ENCODE measurements around the gene SESTD1. TPM values are rescaled to one million over a fixed set of nuclear protein-coding genes. Genes with fewer than 3 reads are reported as not detected.
"Not testable (repeated sequence)": the region's sequence is repeated elsewhere in the genome, so short reads cannot be mapped to it uniquely, and the experiment has no call there.

SESTD1 gene
- total RNA-seq, 1 donor from 2014 or later: 92.4 TPM

DNA sequence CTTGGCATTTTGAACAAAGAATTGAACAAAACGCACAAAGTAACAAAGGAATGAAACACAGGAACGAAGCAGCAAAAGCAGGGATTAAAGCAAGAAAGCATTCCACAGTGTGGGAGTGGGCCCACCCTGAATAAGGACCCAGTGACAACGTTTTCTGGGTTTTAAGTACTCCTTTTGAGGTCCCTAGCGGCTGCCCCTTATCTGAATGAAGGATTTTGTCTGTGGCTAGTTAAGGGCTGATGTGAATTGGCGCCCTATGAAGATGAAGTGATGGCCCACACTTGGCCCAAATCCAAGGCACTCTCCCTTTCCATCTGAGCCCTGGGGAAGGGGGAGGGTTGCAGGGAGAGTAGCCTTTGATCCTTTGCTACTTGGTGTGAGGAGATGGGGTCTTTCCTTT is 206.9 kb downstream of the SESTD1 start:
- Mint-ChIP-seq H3K4me3 (ENCODE audit: unreplicated experiment) (no peak overlapping the region), H3K36me3 (ENCODE audit: low read depth, unreplicated experiment) (no peaks in the 10 kb centered on the region), H3K4me1 (ENCODE audit: unreplicated experiment) (peaks cover 5% of the 10 kb centered on the region), H3K9me3 (ENCODE audit: unreplicated experiment) (no peaks in the 10 kb centered on the region), H3K27me3 (ENCODE audit: unreplicated experiment) (peaks cover 2% of the 10 kb centered on the region), H3K27ac (ENCODE audit: unreplicated experiment) (no peak overlapping the region)
- no peak for DNase-seq (ENCODE audit: low spot score)
- TF ChIP-seq, protein P1, sequence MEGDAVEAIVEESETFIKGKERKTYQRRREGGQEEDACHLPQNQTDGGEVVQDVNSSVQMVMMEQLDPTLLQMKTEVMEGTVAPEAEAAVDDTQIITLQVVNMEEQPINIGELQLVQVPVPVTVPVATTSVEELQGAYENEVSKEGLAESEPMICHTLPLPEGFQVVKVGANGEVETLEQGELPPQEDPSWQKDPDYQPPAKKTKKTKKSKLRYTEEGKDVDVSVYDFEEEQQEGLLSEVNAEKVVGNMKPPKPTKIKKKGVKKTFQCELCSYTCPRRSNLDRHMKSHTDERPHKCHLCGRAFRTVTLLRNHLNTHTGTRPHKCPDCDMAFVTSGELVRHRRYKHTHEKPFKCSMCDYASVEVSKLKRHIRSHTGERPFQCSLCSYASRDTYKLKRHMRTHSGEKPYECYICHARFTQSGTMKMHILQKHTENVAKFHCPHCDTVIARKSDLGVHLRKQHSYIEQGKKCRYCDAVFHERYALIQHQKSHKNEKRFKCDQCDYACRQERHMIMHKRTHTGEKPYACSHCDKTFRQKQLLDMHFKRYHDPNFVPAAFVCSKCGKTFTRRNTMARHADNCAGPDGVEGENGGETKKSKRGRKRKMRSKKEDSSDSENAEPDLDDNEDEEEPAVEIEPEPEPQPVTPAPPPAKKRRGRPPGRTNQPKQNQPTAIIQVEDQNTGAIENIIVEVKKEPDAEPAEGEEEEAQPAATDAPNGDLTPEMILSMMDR (IDR thresholded peaks at IDR 0.05; ENCODE audit: unreplicated experiment): no peak

DNA sequence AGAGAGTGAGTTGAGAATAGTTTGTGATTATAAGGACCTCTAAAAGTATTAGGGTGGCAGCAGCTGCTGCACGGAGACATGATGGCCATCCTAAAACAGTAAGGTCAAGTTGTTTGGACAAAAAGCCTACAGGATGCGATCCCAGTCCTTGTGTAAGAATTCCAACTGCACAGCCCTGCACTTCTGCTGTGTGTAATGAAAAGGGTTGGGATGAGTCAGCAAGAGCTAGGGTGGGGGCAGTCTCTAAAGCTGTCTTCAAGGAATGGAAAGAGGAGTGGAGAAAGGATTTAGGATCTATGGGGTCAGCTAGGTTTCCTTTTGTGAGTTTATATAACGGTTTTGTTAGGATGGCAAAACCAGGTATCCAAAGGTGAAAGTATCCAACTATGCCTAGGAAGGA is 211.1 kb downstream of the SESTD1 start:
- not testable (repeated sequence) for DNase-seq (ENCODE audit: low spot score); H3K27me3 Mint-ChIP-seq (ENCODE audit: unreplicated experiment); H3K9me3 Mint-ChIP-seq (ENCODE audit: unreplicated experiment); H3K4me3 Mint-ChIP-seq (ENCODE audit: unreplicated experiment); H3K27ac Mint-ChIP-seq (ENCODE audit: unreplicated experiment); H3K36me3 Mint-ChIP-seq (ENCODE audit: low read depth, unreplicated experiment)
- H3K4me1 Mint-ChIP-seq (ENCODE audit: unreplicated experiment): peaks cover 16% of the 10 kb centered on the region

Other genes starting within 250 kb of the SESTD1 start
- gene CCDC141, start 214.7 kb downstream of the SESTD1 start, total RNA-seq (ENCODE audit: unreplicated experiment): 0.67 TPM